ENCODE results near the gene XPO4.
"Not testable (repeated sequence)": the region's sequence is repeated elsewhere in the genome, so short reads cannot be mapped to it uniquely, and the experiment has no call there.

XPO4 gene

DNA sequence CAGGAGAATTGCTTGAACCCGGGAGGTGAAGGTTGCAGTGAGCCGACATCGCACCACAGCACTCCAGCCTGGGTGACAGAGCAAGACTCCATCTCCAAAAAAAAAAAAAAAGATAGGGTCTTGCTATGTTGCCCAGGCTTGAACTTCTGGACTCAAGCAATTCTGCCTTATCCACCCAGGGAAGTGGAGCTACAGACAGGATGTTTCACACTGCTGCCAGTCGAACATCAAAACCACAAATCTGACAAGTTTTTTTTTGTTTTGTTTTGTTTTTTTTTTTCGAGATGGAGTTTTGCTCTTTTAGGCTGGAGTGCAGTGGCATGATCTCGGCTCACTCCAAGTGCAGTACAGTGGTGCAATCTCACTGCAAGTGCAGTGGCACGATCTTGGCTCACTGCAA, 10.8 kb downstream of the XPO4 start:
- TF ChIP-seq, protein P1, sequence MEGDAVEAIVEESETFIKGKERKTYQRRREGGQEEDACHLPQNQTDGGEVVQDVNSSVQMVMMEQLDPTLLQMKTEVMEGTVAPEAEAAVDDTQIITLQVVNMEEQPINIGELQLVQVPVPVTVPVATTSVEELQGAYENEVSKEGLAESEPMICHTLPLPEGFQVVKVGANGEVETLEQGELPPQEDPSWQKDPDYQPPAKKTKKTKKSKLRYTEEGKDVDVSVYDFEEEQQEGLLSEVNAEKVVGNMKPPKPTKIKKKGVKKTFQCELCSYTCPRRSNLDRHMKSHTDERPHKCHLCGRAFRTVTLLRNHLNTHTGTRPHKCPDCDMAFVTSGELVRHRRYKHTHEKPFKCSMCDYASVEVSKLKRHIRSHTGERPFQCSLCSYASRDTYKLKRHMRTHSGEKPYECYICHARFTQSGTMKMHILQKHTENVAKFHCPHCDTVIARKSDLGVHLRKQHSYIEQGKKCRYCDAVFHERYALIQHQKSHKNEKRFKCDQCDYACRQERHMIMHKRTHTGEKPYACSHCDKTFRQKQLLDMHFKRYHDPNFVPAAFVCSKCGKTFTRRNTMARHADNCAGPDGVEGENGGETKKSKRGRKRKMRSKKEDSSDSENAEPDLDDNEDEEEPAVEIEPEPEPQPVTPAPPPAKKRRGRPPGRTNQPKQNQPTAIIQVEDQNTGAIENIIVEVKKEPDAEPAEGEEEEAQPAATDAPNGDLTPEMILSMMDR (IDR thresholded peaks at IDR 0.05; ENCODE audit: borderline replicate concordance, control extremely low read depth, extremely low read depth, insufficient read depth, missing control alignments): no peak
- no peak for DNase-seq (ENCODE audit: low spot score)
- in situ Hi-C loops (cut with MboI; ENCODE audit: low sequenced_read_pairs, unreplicated experiment): no loop called here

DNA sequence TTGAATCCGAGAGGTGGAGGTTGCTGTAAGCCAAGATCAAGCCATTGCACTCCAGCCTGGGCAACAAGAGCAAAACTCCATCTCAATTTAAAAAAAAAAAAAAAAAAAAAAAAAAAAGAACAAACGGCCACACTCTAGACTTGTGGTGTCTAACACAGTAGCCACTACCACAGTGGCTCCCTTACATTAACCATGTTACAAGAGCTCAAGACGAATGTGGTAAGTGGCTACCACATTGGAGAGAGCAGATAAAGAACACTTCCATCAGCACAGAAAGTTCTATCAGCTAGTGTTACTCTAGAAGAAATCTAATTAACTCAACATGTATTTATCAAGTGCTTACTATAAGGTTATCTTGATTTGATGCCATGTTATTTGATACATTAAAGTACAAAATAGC, 11.5 kb downstream of the XPO4 start:
- TF ChIP-seq, protein P1 (IDR thresholded peaks at IDR 0.05; ENCODE audit: borderline replicate concordance, control extremely low read depth, extremely low read depth, insufficient read depth, missing control alignments): no peak
- no peak for DNase-seq (ENCODE audit: low spot score)
- in situ Hi-C loops (cut with MboI; ENCODE audit: low sequenced_read_pairs, unreplicated experiment): no loop called here

- in situ Hi-C loops (cut with MboI; ENCODE audit: low sequenced_read_pairs, unreplicated experiment); DNase-seq (ENCODE audit: low spot score): not testable (repeated sequence)
These were observed 12.0 kb downstream of the XPO4 start for GRCh38 chr13:20890540-20890939.

DNA sequence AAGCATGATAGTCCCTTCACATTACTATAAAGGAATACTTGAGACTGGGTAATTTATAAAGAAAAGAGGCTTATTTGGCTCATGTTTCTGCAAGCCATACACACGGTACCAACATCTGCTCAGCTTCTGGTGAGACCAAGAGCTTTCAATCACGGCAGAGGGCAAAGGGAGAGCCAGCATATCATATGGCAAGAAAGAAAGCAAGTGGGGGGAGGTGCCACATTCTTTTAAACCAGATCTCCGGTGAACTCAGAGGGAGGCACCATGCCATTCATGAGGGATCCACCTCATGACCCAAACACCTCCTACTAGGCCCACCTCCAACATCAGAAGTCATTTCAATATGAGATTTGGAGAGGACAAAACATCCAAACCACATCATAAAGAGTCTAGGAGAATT, 20.3 kb downstream of the XPO4 start:
- TF ChIP-seq, protein P1 (IDR thresholded peaks at IDR 0.05; ENCODE audit: borderline replicate concordance, control extremely low read depth, extremely low read depth, insufficient read depth, missing control alignments): no peak
- DNase-seq (ENCODE audit: low spot score): no peak
- in situ Hi-C loops (cut with MboI; ENCODE audit: low sequenced_read_pairs, unreplicated experiment): no loop called here

GRCh38 chr13:20877902-20878301, 24.6 kb downstream of the XPO4 start:
- no peak for DNase-seq (ENCODE audit: low spot score)
- TF ChIP-seq, protein P1 (IDR thresholded peaks at IDR 0.05; ENCODE audit: borderline replicate concordance, control extremely low read depth, extremely low read depth, insufficient read depth, missing control alignments): no peak
- in situ Hi-C loops (cut with MboI; ENCODE audit: low sequenced_read_pairs, unreplicated experiment): no loop called here

- DNase-seq (ENCODE audit: low spot score): not testable (repeated sequence)
These were observed 25.7 kb downstream of the XPO4 start for GRCh38 chr13:20876802-20877201.

GRCh38 chr13:20874439-20874838, 28.1 kb downstream of the XPO4 start:
- in situ Hi-C loops (cut with MboI; ENCODE audit: low sequenced_read_pairs, unreplicated experiment); DNase-seq (ENCODE audit: low spot score): not testable (repeated sequence)

More at GRCh38 chr13:20876802-20877201, 25.7 kb downstream of the XPO4 start:
- in situ Hi-C loops (cut with MboI; ENCODE audit: low sequenced_read_pairs, unreplicated experiment): not testable (repeated sequence)

DNA sequence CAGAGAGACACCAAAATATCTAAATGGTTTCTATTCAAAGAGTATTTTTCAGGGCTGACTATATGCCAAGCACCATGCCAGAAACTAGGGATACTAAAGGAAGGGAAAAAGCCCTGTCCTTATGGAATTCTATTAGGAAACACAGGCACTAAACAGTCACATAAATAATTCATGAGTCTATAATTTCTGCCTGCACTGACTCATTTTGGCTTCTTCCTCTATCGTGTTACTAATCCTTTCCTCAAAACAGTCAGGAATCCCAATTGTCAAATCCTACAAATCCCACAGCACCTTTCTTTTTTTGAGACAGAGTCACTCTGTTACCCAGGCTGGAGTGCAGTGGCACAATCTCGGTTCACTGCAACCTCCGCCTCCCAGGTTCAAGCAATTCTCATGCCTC, 29.2 kb downstream of the XPO4 start:
- in situ Hi-C loops (cut with MboI; ENCODE audit: low sequenced_read_pairs, unreplicated experiment): no loop called here
- TF ChIP-seq, protein P1 (IDR thresholded peaks at IDR 0.05; ENCODE audit: borderline replicate concordance, control extremely low read depth, extremely low read depth, insufficient read depth, missing control alignments): no peak
- DNase-seq (ENCODE audit: low spot score): no peak
